HCT116 (cell line): ENCODE measurements around the gene SDCCAG8. TPM values are rescaled to one million over a fixed set of nuclear protein-coding genes. Genes with fewer than 3 reads are reported as not detected.

Experiments used
- ATAC-seq: fragments of 200-7000 bp; cut with Tn5 transposase; 2 replicates; pipeline ENCODE4 v1.9.1; 2020; ENCODE audit warnings: mild to moderate bottlenecking, moderate library complexity
- BruUV-seq: library from RNA; stranded (reverse); fragments of 400-500 nt; replicated peaks from 2 replicates; lab custom pipeline; 2021; lab: Mats Ljungman, UMichigan
- CTCF ChIA-PET: fragments of 300-600 bp; sonication (Branson Sonifier 250); formaldehyde crosslinking; loops from one replicate; lab custom pipeline; 2021; ENCODE audit warnings: antibody characterized with exemption; lab: Charles Lee
- POLR2A ChIA-PET: fragments of 300-600, 350-600 bp; sonication (Branson Sonifier 250); formaldehyde crosslinking; loops from one replicate; lab custom pipeline; 2021; ENCODE audit warnings: antibody characterized with exemption; lab: Charles Lee
- RAD21 ChIA-PET, 2 experiments: fragments of 300-600 bp; sonication (Branson Sonifier 250); formaldehyde crosslinking; loops; one replicate each; lab custom pipeline; 2023; ENCODE audit warnings: low total read pairs in 2 of 2; ENCODE audit not compliant: uncharacterized antibody in 2 of 2, unreplicated experiment in 2 of 2, low non-redundant PET in 1 of 2; lab: Charles Lee
- DNase-seq: peaks from one replicate; pipeline ENCODE4 v3.0.0-alpha.2; 2010; ENCODE audit warnings: low read depth, low spot score
- H2AFZ ChIP-seq: fragments of 200-600 bp; shearing (Covaris generic), sonication (generic); 2 replicates; pipeline ENCODE4 v1.6.1; 2017; ENCODE audit warnings: low read depth, mixed run types, mixed read lengths, antibody characterized with exemption, low read length; ENCODE audit not compliant: poor library complexity, severe bottlenecking
- H3K27ac ChIP-seq: 2 replicates; pipeline ENCODE4 v1.5.1; 2012; ENCODE audit warnings: low read depth, low read length
- H3K27me3 ChIP-seq: fragments of 200-600 bp; sonication (generic); 2 replicates; pipeline ENCODE4 v1.6.1; 2016; ENCODE audit warnings: mixed run types, low read length, mixed read lengths; ENCODE audit not compliant: insufficient read depth
- H3K36me3 ChIP-seq, 2 experiments: fragments of 200-500 bp in 1 of 2; fragments of 200-600 bp in 1 of 2; sonication (Bioruptor generic) in 1 of 2; sonication (generic) in 1 of 2; 2 replicates each; pipeline versions ENCODE4 v1.5.1 to v1.6.1; 2014 to 2016; ENCODE audit warnings: low read length in 2 of 2, inconsistent platforms in 1 of 2, mixed read lengths in 1 of 2, mixed run types in 1 of 2; ENCODE audit not compliant: insufficient read depth in 2 of 2, control insufficient read depth in 1 of 2
- H3K4me1 ChIP-seq, 2 experiments: fragments of 200-600 bp in 1 of 2; sonication (generic) in 1 of 2; 2 replicates each; pipeline versions ENCODE4 v1.5.1 to v1.6.1; 2012 to 2017; ENCODE audit warnings: low read length in 2 of 2, inconsistent platforms in 1 of 2, mild to moderate bottlenecking in 1 of 2, mixed read lengths in 1 of 2, mixed run types in 1 of 2, moderate library complexity in 1 of 2; ENCODE audit not compliant: insufficient read depth in 2 of 2, control insufficient read depth in 1 of 2
- H3K4me2 ChIP-seq: fragments of 200-600 bp; sonication (generic); 2 replicates; pipeline ENCODE4 v1.6.1; 2017; ENCODE audit warnings: mixed run types, low read length, mixed read lengths
- H3K4me3 ChIP-seq, 2 experiments: fragments of 200-600 bp in 1 of 2; sonication (generic) in 1 of 2; replicated peaks in 1 of 2; 2 replicates each; pipeline ENCODE4 v1.5.1; 2011 to 2016; ENCODE audit warnings: low read length in 2 of 2, control low read depth in 1 of 2, low read depth in 1 of 2, mild to moderate bottlenecking in 1 of 2, mixed read lengths in 1 of 2, mixed run types in 1 of 2
- H3K79me2 ChIP-seq: fragments of 200-600 bp; sonication (generic); 2 replicates; pipeline ENCODE4 v1.6.1; 2017; ENCODE audit warnings: mild to moderate bottlenecking, mixed run types, low read length, moderate library complexity, mixed read lengths; ENCODE audit not compliant: insufficient read depth
- H3K9ac ChIP-seq: fragments of 200-600 bp; sonication (generic); 2 replicates; pipeline ENCODE4 v1.6.1; 2016; ENCODE audit warnings: low read length, mixed read lengths
- H3K9me2 ChIP-seq: fragments of 200-600 bp; sonication (generic), shearing (Covaris generic); 2 replicates; pipeline ENCODE4 v1.6.1; 2017; ENCODE audit warnings: mixed run types, mild to moderate bottlenecking, moderate library complexity; ENCODE audit not compliant: insufficient read depth
- H3K9me3 ChIP-seq, 2 experiments: fragments of 200-500 bp in 1 of 2; fragments of 200-600 bp in 1 of 2; sonication (Bioruptor generic) in 1 of 2; sonication (generic) in 1 of 2; 2 replicates each; pipeline ENCODE4 v1.6.1; 2014 to 2017; ENCODE audit warnings: low read length in 2 of 2, mixed read lengths in 2 of 2, inconsistent platforms in 1 of 2, low read depth in 1 of 2, mild to moderate bottlenecking in 1 of 2, mixed run types in 1 of 2, moderate library complexity in 1 of 2; ENCODE audit not compliant: control insufficient read depth in 1 of 2, insufficient read depth in 1 of 2
- H4K20me1 ChIP-seq: fragments of 200-600 bp; sonication (generic), shearing (Covaris generic); 2 replicates; pipeline ENCODE4 v1.6.1; 2017; ENCODE audit warnings: mixed run types, mild to moderate bottlenecking, moderate library complexity; ENCODE audit not compliant: insufficient read depth
- CBX3 ChIP-seq: IDR thresholded peaks from 2 replicates; pipeline ENCODE4 v1.6.1; 2012; ENCODE audit warnings: low read depth
- EGR1 ChIP-seq: IDR thresholded peaks from 2 replicates; pipeline ENCODE4 v1.6.1; 2012; ENCODE audit warnings: low read depth
- ELF1 ChIP-seq: IDR thresholded peaks from 2 replicates; pipeline ENCODE4 v1.6.1; 2012; ENCODE audit warnings: low read depth, borderline replicate concordance
- EZH2 ChIP-seq: fragments of 200-600 bp; sonication (generic); IDR thresholded peaks from 2 replicates; pipeline ENCODE4 v1.6.1; 2017; ENCODE audit warnings: antibody characterized with exemption, mixed run types
- JUND ChIP-seq: IDR thresholded peaks from 2 replicates; pipeline ENCODE4 v1.6.1; 2012
- SP1 ChIP-seq: IDR thresholded peaks from 2 replicates; pipeline ENCODE4 v1.6.1; 2012; ENCODE audit warnings: low read depth
- YY1 ChIP-seq: IDR thresholded peaks from 2 replicates; pipeline ENCODE4 v1.6.1; 2011; ENCODE audit warnings: low read length, low read depth, moderate library complexity, mild to moderate bottlenecking; ENCODE audit not compliant: insufficient replicate concordance; ENCODE audit errors: extremely low read depth
- ZBTB33 ChIP-seq: IDR thresholded peaks from 2 replicates; pipeline ENCODE4 v1.6.1; 2011; ENCODE audit warnings: mild to moderate bottlenecking, low read length, moderate library complexity; ENCODE audit not compliant: insufficient replicate concordance; ENCODE audit errors: extremely low read depth
- ZFX ChIP-seq: fragments of 450-650 bp; IDR thresholded peaks from 2 replicates; pipeline ENCODE4 v1.6.1; 2017
- ZNF274 ChIP-seq: fragments of 200-500 bp; sonication (Bioruptor generic); IDR thresholded peaks from 2 replicates; pipeline ENCODE4 v1.6.1; 2014; ENCODE audit warnings: mild to moderate bottlenecking, low read depth, low read length, inconsistent platforms
- intact Hi-C: fragments of 100-400 bp; cut with micrococcal nuclease; formaldehyde crosslinking; loops from 2 replicates; pipeline ENCODE4 v1.10.0; 2022
- total RNA-seq: library from RNA; stranded (reverse); gene quantifications from one replicate; pipeline ENCODE4 v1.2.1, GENCODE V29; 2021; ENCODE audit not compliant: unreplicated experiment
- TF ChIP-seq, protein P1 (sequence below): IDR thresholded peaks from 2 replicates; pipeline ENCODE4 v1.6.1; 2012; ENCODE audit warnings: low read depth
- TF ChIP-seq, protein P2 (sequence below), 3 experiments: fragments of 200-600 bp in 1 of 3; sonication (generic) in 1 of 3; IDR thresholded peaks in 2 of 3; conservative IDR thresholded peaks in 1 of 3; 2 replicates each; pipeline ENCODE4 v1.5.1; 2012 to 2017; ENCODE audit warnings: low read depth in 2 of 3, low read length in 2 of 3, antibody characterized with exemption in 1 of 3, borderline replicate concordance in 1 of 3, control low read depth in 1 of 3, mild to moderate bottlenecking in 1 of 3, mixed read lengths in 1 of 3, mixed run types in 1 of 3, moderate library complexity in 1 of 3; ENCODE audit not compliant: insufficient read depth in 1 of 3
- TF ChIP-seq, protein P3 (sequence below): IDR thresholded peaks from 2 replicates; pipeline ENCODE4 v1.6.1; 2012

SDCCAG8 gene
- total RNA-seq, 1 experiment from 2014 or later, result 38.2 TPM

DNA sequence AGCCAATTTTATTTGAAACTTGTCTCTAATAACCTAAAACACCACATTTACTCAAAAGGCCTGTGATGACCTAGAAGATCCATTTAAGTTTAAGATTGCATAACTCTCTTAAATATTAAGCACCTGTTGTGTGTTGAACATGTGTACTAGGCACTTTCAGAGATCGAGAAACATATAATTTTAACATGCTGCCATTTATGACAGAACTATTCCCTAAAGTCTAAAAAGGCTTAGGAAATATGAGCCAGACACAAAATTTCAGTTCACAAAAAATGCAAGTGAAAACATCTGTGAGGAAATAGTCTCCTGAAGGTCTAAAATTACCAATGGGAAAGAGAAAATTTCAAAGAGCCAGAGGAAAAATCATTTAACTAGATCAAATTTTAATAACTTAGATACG lies 38.5 kb upstream of the SDCCAG8 start:
- DNase-seq, result no peak
- RAD21 ChIA-PET, result no interaction called here
- Histone ChIP-seq H3K4me3 (no peak overlapping the region), H3K9me3 (no peaks in the 10 kb centered on the region), H3K9me2 (no peaks in the 10 kb centered on the region), H3K4me2 (no peak overlapping the region), H4K20me1 (no peaks in the 10 kb centered on the region), H3K27ac (no peak overlapping the region), H2AFZ (no peak overlapping the region), H3K27me3 (no peaks in the 10 kb centered on the region), H3K79me2 (peaks cover 19% of the 10 kb centered on the region; the same call in 1 of the 2 replicates), H3K36me3 (peaks cover 4 to 5% of the 10 kb centered on the region in 2 experiments; a peak in 2 of 4 replicates)
- POLR2A ChIA-PET, result no interaction called here
- no peak for ATAC-seq
- BruUV-seq, result no TSS peak
- CTCF ChIA-PET, result no interaction called here
- intact Hi-C loops, result no loop called here
- TF ChIP-seq, protein P1, sequence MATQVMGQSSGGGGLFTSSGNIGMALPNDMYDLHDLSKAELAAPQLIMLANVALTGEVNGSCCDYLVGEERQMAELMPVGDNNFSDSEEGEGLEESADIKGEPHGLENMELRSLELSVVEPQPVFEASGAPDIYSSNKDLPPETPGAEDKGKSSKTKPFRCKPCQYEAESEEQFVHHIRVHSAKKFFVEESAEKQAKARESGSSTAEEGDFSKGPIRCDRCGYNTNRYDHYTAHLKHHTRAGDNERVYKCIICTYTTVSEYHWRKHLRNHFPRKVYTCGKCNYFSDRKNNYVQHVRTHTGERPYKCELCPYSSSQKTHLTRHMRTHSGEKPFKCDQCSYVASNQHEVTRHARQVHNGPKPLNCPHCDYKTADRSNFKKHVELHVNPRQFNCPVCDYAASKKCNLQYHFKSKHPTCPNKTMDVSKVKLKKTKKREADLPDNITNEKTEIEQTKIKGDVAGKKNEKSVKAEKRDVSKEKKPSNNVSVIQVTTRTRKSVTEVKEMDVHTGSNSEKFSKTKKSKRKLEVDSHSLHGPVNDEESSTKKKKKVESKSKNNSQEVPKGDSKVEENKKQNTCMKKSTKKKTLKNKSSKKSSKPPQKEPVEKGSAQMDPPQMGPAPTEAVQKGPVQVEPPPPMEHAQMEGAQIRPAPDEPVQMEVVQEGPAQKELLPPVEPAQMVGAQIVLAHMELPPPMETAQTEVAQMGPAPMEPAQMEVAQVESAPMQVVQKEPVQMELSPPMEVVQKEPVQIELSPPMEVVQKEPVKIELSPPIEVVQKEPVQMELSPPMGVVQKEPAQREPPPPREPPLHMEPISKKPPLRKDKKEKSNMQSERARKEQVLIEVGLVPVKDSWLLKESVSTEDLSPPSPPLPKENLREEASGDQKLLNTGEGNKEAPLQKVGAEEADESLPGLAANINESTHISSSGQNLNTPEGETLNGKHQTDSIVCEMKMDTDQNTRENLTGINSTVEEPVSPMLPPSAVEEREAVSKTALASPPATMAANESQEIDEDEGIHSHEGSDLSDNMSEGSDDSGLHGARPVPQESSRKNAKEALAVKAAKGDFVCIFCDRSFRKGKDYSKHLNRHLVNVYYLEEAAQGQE, result no peak
- TF ChIP-seq ZBTB33 (no peak), JUND (no peak), ZNF274 (no peak), SP1 (no peak), YY1 (no peak), ELF1 (no peak), ZFX (no peak), EGR1 (no peak), CBX3 (no peak), EZH2 (no peak)
- TF ChIP-seq, protein P2, sequence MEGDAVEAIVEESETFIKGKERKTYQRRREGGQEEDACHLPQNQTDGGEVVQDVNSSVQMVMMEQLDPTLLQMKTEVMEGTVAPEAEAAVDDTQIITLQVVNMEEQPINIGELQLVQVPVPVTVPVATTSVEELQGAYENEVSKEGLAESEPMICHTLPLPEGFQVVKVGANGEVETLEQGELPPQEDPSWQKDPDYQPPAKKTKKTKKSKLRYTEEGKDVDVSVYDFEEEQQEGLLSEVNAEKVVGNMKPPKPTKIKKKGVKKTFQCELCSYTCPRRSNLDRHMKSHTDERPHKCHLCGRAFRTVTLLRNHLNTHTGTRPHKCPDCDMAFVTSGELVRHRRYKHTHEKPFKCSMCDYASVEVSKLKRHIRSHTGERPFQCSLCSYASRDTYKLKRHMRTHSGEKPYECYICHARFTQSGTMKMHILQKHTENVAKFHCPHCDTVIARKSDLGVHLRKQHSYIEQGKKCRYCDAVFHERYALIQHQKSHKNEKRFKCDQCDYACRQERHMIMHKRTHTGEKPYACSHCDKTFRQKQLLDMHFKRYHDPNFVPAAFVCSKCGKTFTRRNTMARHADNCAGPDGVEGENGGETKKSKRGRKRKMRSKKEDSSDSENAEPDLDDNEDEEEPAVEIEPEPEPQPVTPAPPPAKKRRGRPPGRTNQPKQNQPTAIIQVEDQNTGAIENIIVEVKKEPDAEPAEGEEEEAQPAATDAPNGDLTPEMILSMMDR (IDR thresholded peaks at IDR 0.05 in 2 of 3, conservative IDR thresholded peaks at IDR 0.05 in 1 of 3; ENCODE audit: borderline replicate concordance in 1 of 3, insufficient read depth in 1 of 3, low read depth in 2 of 3, low read length in 2 of 3), result no peak
- TF ChIP-seq, protein P3, sequence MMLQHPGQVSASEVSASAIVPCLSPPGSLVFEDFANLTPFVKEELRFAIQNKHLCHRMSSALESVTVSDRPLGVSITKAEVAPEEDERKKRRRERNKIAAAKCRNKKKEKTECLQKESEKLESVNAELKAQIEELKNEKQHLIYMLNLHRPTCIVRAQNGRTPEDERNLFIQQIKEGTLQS, result no peak
- TF ChIP-seq, all 23 proteins: peak for 0
- Histone ChIP-seq H3K9ac (no peak overlapping the region), H3K4me1 (no peaks in the 10 kb centered on the region)
